ENCODE results near the gene SYNE2.
"Not testable (repeated sequence)": the region's sequence is repeated elsewhere in the genome, so short reads cannot be mapped to it uniquely, and the experiment has no call there.

The SYNE2 gene

GRCh38 chr14:63852817-63853731, at the start of gene SYNE2:
TSS of gene SYNE2 (plus strand) at chr14:63853004. CDS start at chr14:63909149, 56,145 bp downstream.
- peak within 1 kb of the TSS; percentile 81 for H3K4me3 ChIP-seq (ENCODE audit: low read depth, low read length)
- peaks cover 4% of the 10 kb centered on the region for H3K27me3 ChIP-seq (ENCODE audit: control insufficient read depth, insufficient read depth, low read length)
- H3K9ac ChIP-seq (ENCODE audit: low read depth, low read length) = peak within 1 kb of the TSS; percentile 88

GRCh38 chr14:63803221-63803791, 49.5 kb upstream of the SYNE2 start:
- H3K27me3 ChIP-seq (ENCODE audit: control insufficient read depth, insufficient read depth, low read length); H3K4me3 ChIP-seq (ENCODE audit: low read depth, low read length); H3K36me3 ChIP-seq (ENCODE audit: control insufficient read depth, insufficient read depth, low read length); H3K9me3 ChIP-seq (ENCODE audit: control insufficient read depth, insufficient read depth, low read length); H3K4me1 ChIP-seq (ENCODE audit: control insufficient read depth, insufficient read depth, low read length); H3K9ac ChIP-seq (ENCODE audit: low read depth, low read length): not testable (repeated sequence)

More at GRCh38 chr14:63852817-63853731, at the start of gene SYNE2:
- Histone ChIP-seq H3K9me3 (ENCODE audit: control insufficient read depth, insufficient read depth, low read length) (no peaks in the 10 kb centered on the region), H3K4me1 (ENCODE audit: control insufficient read depth, insufficient read depth, low read length) (no peaks in the 10 kb centered on the region), H3K36me3 (ENCODE audit: control insufficient read depth, insufficient read depth, low read length) (no peaks in the 10 kb centered on the region)

- H3K36me3 ChIP-seq (ENCODE audit: control insufficient read depth, insufficient read depth, low read length); H3K4me3 ChIP-seq (ENCODE audit: low read depth, low read length); H3K4me1 ChIP-seq (ENCODE audit: control insufficient read depth, insufficient read depth, low read length); H3K9me3 ChIP-seq (ENCODE audit: control insufficient read depth, insufficient read depth, low read length); H3K9ac ChIP-seq (ENCODE audit: low read depth, low read length); H3K27me3 ChIP-seq (ENCODE audit: control insufficient read depth, insufficient read depth, low read length): not testable (repeated sequence)
Observed at GRCh38 chr14:63806064-63806463, 46.7 kb upstream of the SYNE2 start.

- H3K27me3 ChIP-seq (ENCODE audit: control insufficient read depth, insufficient read depth, low read length) = not testable (repeated sequence)
Observed at GRCh38 chr14:63811692-63812091, 41.1 kb upstream of the SYNE2 start.

GRCh38 chr14:63833728-63834127, 19.1 kb upstream of the SYNE2 start:
- Histone ChIP-seq H3K4me1 (ENCODE audit: control insufficient read depth, insufficient read depth, low read length) (no peaks in the 10 kb centered on the region), H3K36me3 (ENCODE audit: control insufficient read depth, insufficient read depth, low read length) (no peaks in the 10 kb centered on the region), H3K9ac (ENCODE audit: low read depth, low read length) (no peak overlapping the region), H3K4me3 (ENCODE audit: low read depth, low read length) (no peak overlapping the region), H3K27me3 (ENCODE audit: control insufficient read depth, insufficient read depth, low read length) (no peaks in the 10 kb centered on the region), H3K9me3 (ENCODE audit: control insufficient read depth, insufficient read depth, low read length) (no peaks in the 10 kb centered on the region)

More at GRCh38 chr14:63811692-63812091, 41.1 kb upstream of the SYNE2 start:
- H3K4me1 ChIP-seq (ENCODE audit: control insufficient read depth, insufficient read depth, low read length); H3K9me3 ChIP-seq (ENCODE audit: control insufficient read depth, insufficient read depth, low read length); H3K4me3 ChIP-seq (ENCODE audit: low read depth, low read length); H3K36me3 ChIP-seq (ENCODE audit: control insufficient read depth, insufficient read depth, low read length); H3K9ac ChIP-seq (ENCODE audit: low read depth, low read length): not testable (repeated sequence)

GRCh38 chr14:63840981-63841380, 11.8 kb upstream of the SYNE2 start:
- no peaks in the 10 kb centered on the region for H3K27me3 ChIP-seq (ENCODE audit: control insufficient read depth, insufficient read depth, low read length)
- H3K4me1 ChIP-seq (ENCODE audit: control insufficient read depth, insufficient read depth, low read length) = no peaks in the 10 kb centered on the region
- no peak overlapping the region for H3K9ac ChIP-seq (ENCODE audit: low read depth, low read length)
- H3K9me3 ChIP-seq (ENCODE audit: control insufficient read depth, insufficient read depth, low read length) = no peaks in the 10 kb centered on the region
- H3K4me3 ChIP-seq (ENCODE audit: low read depth, low read length) = no peak overlapping the region
- no peaks in the 10 kb centered on the region for H3K36me3 ChIP-seq (ENCODE audit: control insufficient read depth, insufficient read depth, low read length)

- H3K36me3 ChIP-seq (ENCODE audit: control insufficient read depth, insufficient read depth, low read length) = no peaks in the 10 kb centered on the region
Observed at GRCh38 chr14:63843796-63844195, 9.0 kb upstream of the SYNE2 start.

GRCh38 chr14:63848890-63849289, 3.9 kb upstream of the SYNE2 start:
- H3K4me3 ChIP-seq (ENCODE audit: low read depth, low read length) = no peak overlapping the region
- no peak overlapping the region for H3K9ac ChIP-seq (ENCODE audit: low read depth, low read length)
- H3K4me1 ChIP-seq (ENCODE audit: control insufficient read depth, insufficient read depth, low read length) = no peaks in the 10 kb centered on the region
- H3K36me3 ChIP-seq (ENCODE audit: control insufficient read depth, insufficient read depth, low read length) = no peaks in the 10 kb centered on the region
- H3K9me3 ChIP-seq (ENCODE audit: control insufficient read depth, insufficient read depth, low read length) = no peaks in the 10 kb centered on the region
- peaks cover 4% of the 10 kb centered on the region for H3K27me3 ChIP-seq (ENCODE audit: control insufficient read depth, insufficient read depth, low read length)

More at GRCh38 chr14:63843796-63844195, 9.0 kb upstream of the SYNE2 start:
- Histone ChIP-seq H3K4me3 (ENCODE audit: low read depth, low read length) (no peak overlapping the region), H3K9ac (ENCODE audit: low read depth, low read length) (no peak overlapping the region), H3K4me1 (ENCODE audit: control insufficient read depth, insufficient read depth, low read length) (no peaks in the 10 kb centered on the region), H3K9me3 (ENCODE audit: control insufficient read depth, insufficient read depth, low read length) (no peaks in the 10 kb centered on the region), H3K27me3 (ENCODE audit: control insufficient read depth, insufficient read depth, low read length) (no peaks in the 10 kb centered on the region)

- Histone ChIP-seq H3K4me1 (ENCODE audit: control insufficient read depth, insufficient read depth, low read length) (no peaks in the 10 kb centered on the region), H3K4me3 (ENCODE audit: low read depth, low read length) (peak overlapping the region; percentile 81)
Observed at GRCh38 chr14:63852271-63852816, 460 bp upstream of the SYNE2 start.

GRCh38 chr14:63853831-63854293, 1.1 kb downstream of the SYNE2 start:
- Histone ChIP-seq H3K4me1 (ENCODE audit: control insufficient read depth, insufficient read depth, low read length) (no peaks in the 10 kb centered on the region), H3K36me3 (ENCODE audit: control insufficient read depth, insufficient read depth, low read length) (no peaks in the 10 kb centered on the region), H3K4me3 (ENCODE audit: low read depth, low read length) (peak overlapping the region; percentile 81), H3K9me3 (ENCODE audit: control insufficient read depth, insufficient read depth, low read length) (no peaks in the 10 kb centered on the region), H3K27me3 (ENCODE audit: control insufficient read depth, insufficient read depth, low read length) (peaks cover 4% of the 10 kb centered on the region), H3K9ac (ENCODE audit: low read depth, low read length) (peak overlapping the region; percentile 73)

More at GRCh38 chr14:63852271-63852816, 460 bp upstream of the SYNE2 start:
- Histone ChIP-seq H3K9me3 (ENCODE audit: control insufficient read depth, insufficient read depth, low read length) (no peaks in the 10 kb centered on the region), H3K9ac (ENCODE audit: low read depth, low read length) (peak overlapping the region; percentile 88), H3K27me3 (ENCODE audit: control insufficient read depth, insufficient read depth, low read length) (peaks cover 4% of the 10 kb centered on the region), H3K36me3 (ENCODE audit: control insufficient read depth, insufficient read depth, low read length) (no peaks in the 10 kb centered on the region)

- H3K9me3 ChIP-seq (ENCODE audit: control insufficient read depth, insufficient read depth, low read length) = no peaks in the 10 kb centered on the region
- no peaks in the 10 kb centered on the region for H3K4me1 ChIP-seq (ENCODE audit: control insufficient read depth, insufficient read depth, low read length)
- H3K36me3 ChIP-seq (ENCODE audit: control insufficient read depth, insufficient read depth, low read length) = no peaks in the 10 kb centered on the region
- H3K27me3 ChIP-seq (ENCODE audit: control insufficient read depth, insufficient read depth, low read length) = peaks cover 4% of the 10 kb centered on the region
- H3K4me3 ChIP-seq (ENCODE audit: low read depth, low read length) = peak overlapping the region; percentile 81
- no peak overlapping the region for H3K9ac ChIP-seq (ENCODE audit: low read depth, low read length)
Observed at GRCh38 chr14:63854330-63854729, 1.5 kb downstream of the SYNE2 start.
